Epithelial cell of umbilical artery (primary cell): Measurements from ENCODE around the gene RUNX2. TPM values are rescaled to one million over a fixed set of nuclear protein-coding genes. Genes with fewer than 3 reads are reported as not detected.

Experiments
- total RNA-seq: library from RNA; depleted of rRNA; stranded (reverse); fragments of >200 nt; gene quantifications from 2 replicates; pipeline ENCODE4 v1.2.3, GENCODE V29; 2014

RUNX2 gene
- total RNA-seq: under 0.01 TPM in 1 of 2 replicates, not detected in the other

DNA sequence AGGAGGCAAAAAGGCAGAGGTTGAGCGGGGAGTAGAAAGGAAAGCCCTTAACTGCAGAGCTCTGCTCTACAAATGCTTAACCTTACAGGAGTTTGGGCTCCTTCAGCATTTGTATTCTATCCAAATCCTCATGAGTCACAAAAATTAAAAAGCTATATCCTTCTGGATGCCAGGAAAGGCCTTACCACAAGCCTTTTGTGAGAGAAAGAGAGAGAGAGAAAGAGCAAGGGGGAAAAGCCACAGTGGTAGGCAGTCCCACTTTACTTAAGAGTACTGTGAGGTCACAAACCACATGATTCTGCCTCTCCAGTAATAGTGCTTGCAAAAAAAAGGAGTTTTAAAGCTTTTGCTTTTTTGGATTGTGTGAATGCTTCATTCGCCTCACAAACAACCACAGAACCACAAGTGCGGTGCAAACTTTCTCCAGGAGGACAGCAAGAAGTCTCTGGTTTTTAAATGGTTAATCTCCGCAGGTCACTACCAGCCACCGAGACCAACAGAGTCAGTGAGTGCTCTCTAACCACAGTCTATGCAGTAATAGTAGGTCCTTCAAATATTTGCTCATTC lies at the start of gene RUNX2:
RUNX2 (plus strand) TSS at position 375 of the 567 bp plus-strand sequence. CDS start 397 bp downstream, outside the sequence.

DNA sequence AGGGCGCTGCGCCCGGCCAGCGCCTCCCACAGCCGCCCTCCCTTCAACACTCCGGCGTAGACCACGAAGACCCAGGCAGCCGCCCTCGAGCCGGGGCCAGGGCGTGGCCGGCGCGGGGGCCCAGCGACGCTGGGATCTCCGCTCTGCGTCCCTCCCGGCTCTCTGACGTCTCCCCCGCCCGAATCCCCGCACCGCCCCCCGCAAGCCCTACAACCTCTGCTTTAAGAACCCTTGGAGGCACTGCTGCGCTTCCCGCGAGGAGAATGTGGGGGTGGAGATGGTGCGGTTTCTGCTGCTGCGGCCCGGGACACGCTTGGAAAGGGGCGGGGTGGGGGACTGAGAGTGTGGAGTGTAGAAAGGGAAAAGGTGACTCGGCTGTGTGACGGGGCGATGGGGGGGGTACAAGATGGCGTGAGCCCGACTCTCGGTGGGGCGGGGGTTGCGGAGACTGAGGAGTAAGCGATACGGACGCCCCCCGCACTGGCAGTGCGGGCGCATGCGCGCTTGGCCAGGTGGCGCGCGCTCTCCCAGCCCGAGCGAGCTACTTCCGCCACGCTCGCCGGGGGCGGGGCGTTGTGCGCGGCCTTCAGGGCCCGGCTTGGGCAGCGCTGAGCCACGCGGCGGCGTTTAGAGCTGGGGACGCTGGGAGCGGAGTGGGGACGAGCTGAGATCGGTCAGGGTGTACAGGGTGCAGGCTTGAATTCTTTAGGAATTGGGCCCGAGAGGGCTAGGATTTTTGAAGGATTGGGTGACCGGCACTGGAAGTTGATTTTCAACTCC lies 49.6 kb downstream of the RUNX2 start, which contains the start of gene SUPT3H:
SUPT3H (minus strand) TSS at position 381 of the 780 bp plus-strand sequence.

Other genes starting within 250 kb of the RUNX2 start
- 1.5 and 5.8 TPM in 2 replicates for gene SUPT3H, start 49.6 kb downstream of the RUNX2 start, total RNA-seq